ENCODE data around the gene FBXW8. TPM values are rescaled to one million over a fixed set of nuclear protein-coding genes. Genes with fewer than 3 reads are reported as not detected.
A peak's percentile ranks its signal among the peaks of the same experiment; 100 is the strongest.

Gene FBXW8
- total and polyA plus RNA-seq, 8 donors, result 3.6 to 9.6 (median 8.3) TPM

- H3K4me1 ChIP-seq, result peaks cover 11 to 23% (median 12%) of the 10 kb centered on the region in 3 donors
- DNase-seq (peak in 2 of 6 donors; percentile 48 to 56), ATAC-seq (no peak), FAIRE-seq (no peak)
- TF ChIP-seq CTCF (IDR thresholded peaks at IDR 0.05), result no peak
- 91% methylated on average over 15 of the region's 15 CpGs for whole genome bisulfite sequencing, 2 donors
- no peak overlapping the region for H3K4me3 ChIP-seq
- H3K27me3 ChIP-seq, result no peaks in the 10 kb centered on the region
- intact Hi-C loops (cut with DNase I), result no loop called here
- no peak overlapping the region for H3K27ac ChIP-seq
- no peaks in the 10 kb centered on the region for H3K9me3 ChIP-seq
- no peaks in the 10 kb centered on the region for H3K36me3 ChIP-seq
These were observed 127.4 kb downstream of the FBXW8 start for GRCh38 chr12:117038023-117038680.

- peaks cover 9 to 16% (median 10%) of the 10 kb centered on the region in 3 donors for H3K4me1 ChIP-seq
- H3K27ac ChIP-seq, result no peak overlapping the region
- WGBS, 2 donors, result 91 to 92% methylated on average over 24 of the region's 24 CpGs
- no peak for TF ChIP-seq CTCF (IDR thresholded peaks at IDR 0.05)
- no peak overlapping the region for H3K4me3 ChIP-seq
- intact Hi-C loops (cut with DNase I), result no loop called here
- H3K9me3 ChIP-seq, result no peaks in the 10 kb centered on the region
- no peaks in the 10 kb centered on the region for H3K36me3 ChIP-seq
- no peaks in the 10 kb centered on the region for H3K27me3 ChIP-seq
- no peak for FAIRE-seq
- peak in 2 of 6 donors; percentile 32 to 55 for DNase-seq
- no peak for ATAC-seq
These were observed 128.2 kb downstream of the FBXW8 start for GRCh38 chr12:117038919-117039318.

- Histone ChIP-seq H3K4me3 (no peak overlapping the region), H3K36me3 (no peaks in the 10 kb centered on the region), H3K4me1 (peaks cover 0 to 6% (median under 1%) of the 10 kb centered on the region in 3 donors), H3K9me3 (no peaks in the 10 kb centered on the region), H3K27ac (no peak overlapping the region), H3K27me3 (no peaks in the 10 kb centered on the region)
- ATAC-seq (no peak), FAIRE-seq (no peak), DNase-seq (peak in 1 of 6 donors; percentile 51)
- intact Hi-C loops (cut with DNase I), result no loop called here
- TF ChIP-seq CTCF (IDR thresholded peaks at IDR 0.05), result no peak
- 93 to 94% methylated on average over 19 of the region's 19 CpGs for WGBS, 2 donors
These were observed 129.2 kb downstream of the FBXW8 start for GRCh38 chr12:117039891-117040309.

- no peak for FAIRE-seq
- intact Hi-C loops (cut with DNase I), result no loop called here
- 86 to 88% methylated on average over 12 to 13 of the region's 13 CpGs for WGBS, 2 donors
- peak in 1 of 6 donors; percentile 52 for DNase-seq
- Histone ChIP-seq H3K36me3 (no peaks in the 10 kb centered on the region), H3K27me3 (no peaks in the 10 kb centered on the region), H3K9me3 (no peaks in the 10 kb centered on the region), H3K4me1 (no peaks in the 10 kb centered on the region), H3K4me3 (no peak overlapping the region), H3K27ac (no peak overlapping the region)
- ATAC-seq, result no peak
- no peak for TF ChIP-seq CTCF (IDR thresholded peaks at IDR 0.05)
These were observed 129.7 kb downstream of the FBXW8 start for GRCh38 chr12:117040496-117040895.

- intact Hi-C loops (cut with DNase I), result no loop called here
- Histone ChIP-seq H3K9me3 (no peaks in the 10 kb centered on the region), H3K27me3 (no peaks in the 10 kb centered on the region), H3K36me3 (no peaks in the 10 kb centered on the region), H3K27ac (no peak overlapping the region), H3K4me3 (no peak overlapping the region), H3K4me1 (no peaks in the 10 kb centered on the region)
- 95 to 96% methylated on average over 11 of the region's 11 CpGs for WGBS, 2 donors
- TF ChIP-seq CTCF (IDR thresholded peaks at IDR 0.05), result no peak
- FAIRE-seq (no peak), ATAC-seq (no peak), DNase-seq (peak in 1 of 6 donors; percentile 53)
These were observed 131.0 kb downstream of the FBXW8 start for GRCh38 chr12:117041798-117042170.

Measured in pancreas (tissue), 10 donors.